GF-D8 (cell line): ENCODE results near the gene SLC18A3.

ENCODE experiments used
- DNase-seq: peaks from one replicate; lab custom pipeline; 2025; lab: John Stamatoyannopoulos, UW

Gene SLC18A3

DNA sequence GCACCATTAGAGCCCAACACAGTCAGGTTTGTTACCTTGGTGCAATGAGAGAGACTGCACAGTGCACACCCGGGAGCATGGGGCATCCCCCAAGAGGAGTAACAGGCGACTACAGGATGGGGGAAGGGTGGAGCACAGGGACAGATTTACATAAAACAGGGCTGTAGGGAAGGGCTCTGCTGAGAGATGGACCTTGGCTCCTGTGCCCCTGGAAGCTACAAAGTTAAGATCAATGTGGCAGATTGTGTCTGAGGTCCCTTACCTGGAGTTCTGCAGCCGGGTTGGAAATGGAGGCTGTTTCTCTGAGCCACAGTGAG lies 13.7 kb upstream of the SLC18A3 start:
- DNase-seq, result no peak

DNA sequence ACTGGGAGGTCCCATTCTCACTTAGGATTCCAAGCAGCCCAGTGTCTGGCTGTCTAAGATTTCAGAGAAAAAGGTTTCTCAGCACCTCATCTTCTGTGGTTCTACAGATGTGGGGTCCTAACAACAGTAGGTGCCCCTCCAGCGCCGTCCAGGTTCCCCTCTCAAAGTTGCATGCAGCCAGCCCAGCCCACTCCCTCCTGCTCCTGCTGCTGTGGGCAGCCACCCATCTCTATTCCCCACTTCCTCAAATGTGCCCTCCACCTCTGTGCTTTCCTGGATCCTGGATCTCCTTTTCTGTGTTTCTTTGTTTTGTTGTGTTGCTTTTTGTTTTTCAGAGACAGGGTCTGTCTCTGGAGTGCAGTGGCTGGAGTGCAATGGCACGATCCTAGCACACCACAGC lies 13.3 kb upstream of the SLC18A3 start:
- no peak for DNase-seq

GRCh38 chr10:49597426-49598163 lies 12.5 kb upstream of the SLC18A3 start:
- no peak for DNase-seq

- DNase-seq, result no peak
Observed at GRCh38 chr10:49598164-49598856, 11.8 kb upstream of the SLC18A3 start.

DNA sequence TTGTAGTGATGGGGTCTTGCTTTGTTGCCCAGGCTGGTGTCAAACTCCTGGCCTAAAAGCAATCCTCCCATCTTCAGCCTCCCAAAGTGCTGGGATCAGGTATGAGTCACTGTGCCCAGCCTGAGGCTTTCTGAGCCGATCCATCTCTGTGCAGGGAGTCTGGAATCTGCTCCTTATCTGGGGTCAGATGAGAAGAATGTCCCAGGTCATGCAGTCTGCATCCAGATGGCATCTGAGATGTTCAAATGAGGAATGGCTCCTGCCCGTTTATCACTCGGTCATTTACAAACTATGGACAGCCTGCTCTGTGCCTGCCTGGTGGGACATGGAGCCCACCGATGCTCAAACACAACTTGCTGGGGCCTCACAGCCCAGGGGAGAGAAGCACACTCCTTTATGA lies 11.1 kb upstream of the SLC18A3 start:
- DNase-seq, result no peak

DNA sequence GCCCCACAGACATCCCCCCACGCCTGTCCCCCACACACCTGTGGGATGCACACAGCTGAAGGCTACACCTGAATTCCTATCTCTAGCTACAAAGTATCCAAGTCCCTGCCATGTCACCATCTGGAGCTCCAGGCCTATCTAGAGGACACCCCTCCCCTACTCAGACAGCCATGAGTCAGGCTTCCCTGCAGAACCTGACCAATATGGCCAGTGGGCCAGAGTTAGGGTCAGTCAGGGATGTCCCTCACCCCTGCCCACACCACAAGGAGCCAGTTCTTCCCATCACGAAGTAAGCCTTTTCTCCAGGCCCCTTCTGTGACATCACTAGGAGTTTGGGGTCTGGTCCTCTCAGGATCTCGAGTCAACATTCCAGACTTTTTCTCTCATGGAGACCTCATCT lies 10.6 kb upstream of the SLC18A3 start:
- no peak for DNase-seq

DNA sequence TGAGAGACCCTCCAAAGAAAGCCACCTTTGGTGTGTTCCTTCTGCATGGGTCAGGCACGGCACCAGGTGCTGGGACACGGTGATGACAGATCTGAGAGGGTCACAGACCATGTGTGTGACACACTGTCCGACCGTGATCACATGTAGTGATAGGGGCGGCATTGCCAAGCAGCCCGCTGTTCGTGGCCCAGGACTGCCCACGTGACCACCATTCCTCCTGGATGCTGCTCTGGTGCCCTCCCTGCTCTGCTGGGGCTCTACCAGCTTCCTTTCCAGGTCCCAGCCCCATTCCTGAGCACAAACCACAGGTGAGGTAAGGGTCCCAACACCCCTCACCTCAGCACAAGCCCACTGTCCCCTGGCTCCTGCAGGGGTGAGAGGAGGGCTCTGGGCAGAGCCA lies 10.1 kb upstream of the SLC18A3 start:
- DNase-seq, result no peak

GRCh38 chr10:49600781-49601400 lies 9.2 kb upstream of the SLC18A3 start:
- no peak for DNase-seq

- DNase-seq, result no peak
Observed at GRCh38 chr10:49601857-49602256, 8.3 kb upstream of the SLC18A3 start.

- no peak for DNase-seq
Observed at GRCh38 chr10:49602380-49603023, 7.6 kb upstream of the SLC18A3 start.

- no peak for DNase-seq
Observed at GRCh38 chr10:49605216-49605938, 4.7 kb upstream of the SLC18A3 start.

DNA sequence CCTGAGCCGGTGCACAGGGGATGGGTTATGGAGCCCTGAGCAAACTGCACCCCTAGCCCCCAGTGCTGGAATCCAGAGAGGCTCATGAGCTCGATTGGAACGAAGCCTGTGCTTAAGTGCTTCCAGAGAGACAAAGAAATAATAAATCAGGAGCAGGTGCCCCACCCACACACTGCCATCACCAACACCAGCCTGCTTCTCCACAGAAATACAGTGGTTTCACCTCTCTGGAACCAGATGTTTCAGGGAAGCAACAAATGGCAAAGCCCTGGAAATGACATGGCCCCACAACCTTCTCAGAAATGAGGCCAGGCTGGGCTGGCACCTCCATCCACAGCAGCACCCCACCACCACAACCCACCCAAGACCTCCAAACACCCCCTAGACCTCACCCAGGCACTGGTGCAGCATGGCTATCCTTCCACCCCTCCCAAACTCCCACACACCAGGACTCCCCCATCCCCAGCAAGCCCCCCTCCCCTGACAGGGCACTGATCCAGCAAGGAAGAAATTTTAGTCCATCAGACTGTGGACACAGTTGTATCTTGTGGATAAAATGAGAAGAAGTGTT lies 4.1 kb upstream of the SLC18A3 start:
- DNase-seq, result no peak

- peak; percentile 69 for DNase-seq
Observed at GRCh38 chr10:49606981-49607535, 3.1 kb upstream of the SLC18A3 start.

GRCh38 chr10:49608166-49609005 lies 1.7 kb upstream of the SLC18A3 start:
- DNase-seq, result no peak

- DNase-seq, result no peak
Observed at GRCh38 chr10:49609006-49609282, 1.2 kb upstream of the SLC18A3 start.

GRCh38 chr10:49609283-49610113 lies 612 bp upstream of the SLC18A3 start:
- no peak for DNase-seq

DNA sequence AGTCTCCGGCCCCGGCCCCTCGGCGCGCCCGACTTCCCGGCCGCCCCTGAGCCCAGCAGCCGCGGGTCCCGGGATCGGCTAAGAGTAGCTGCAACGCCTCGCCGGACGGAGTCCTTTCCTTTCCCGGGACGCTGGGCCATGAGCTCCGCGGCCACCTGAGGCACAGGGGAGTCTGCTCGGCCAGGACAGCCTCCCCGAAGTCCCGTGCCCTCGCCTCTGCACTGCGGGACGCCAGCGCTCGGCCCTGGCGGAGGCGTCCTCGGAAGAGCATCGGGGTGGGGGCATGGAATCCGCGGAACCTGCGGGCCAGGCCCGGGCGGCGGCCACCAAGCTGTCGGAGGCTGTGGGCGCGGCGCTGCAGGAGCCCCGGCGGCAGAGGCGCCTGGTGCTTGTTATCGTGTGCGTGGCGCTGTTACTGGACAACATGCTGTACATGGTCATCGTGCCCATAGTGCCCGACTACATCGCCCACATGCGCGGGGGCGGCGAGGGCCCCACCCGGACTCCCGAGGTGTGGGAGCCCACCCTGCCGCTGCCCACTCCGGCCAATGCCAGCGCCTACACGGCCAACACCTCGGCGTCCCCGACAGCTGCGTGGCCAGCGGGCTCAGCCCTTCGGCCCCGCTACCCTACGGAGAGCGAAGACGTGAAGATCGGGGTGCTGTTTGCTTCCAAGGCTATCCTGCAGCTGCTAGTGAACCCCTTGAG lies 502 bp downstream of the SLC18A3 start:
- DNase-seq, result no peak

GRCh38 chr10:49611166-49611815 lies 1.2 kb downstream of the SLC18A3 start:
- DNase-seq, result no peak
